H1 (cell line): ENCODE results near the gene PUSL1. TPM values are rescaled to one million over a fixed set of nuclear protein-coding genes. Genes with fewer than 3 reads are reported as not detected.

Experiments used
- CTCF ChIA-PET: fragments of 300-600 bp; sonication (Branson Sonifier 250); formaldehyde crosslinking; loops from one replicate; lab custom pipeline; 2021; ENCODE audit not compliant: partially characterized antibody; lab: Charles Lee
- POLR2A ChIA-PET: fragments of 300-600 bp; sonication (Branson Sonifier 250); formaldehyde crosslinking; loops from one replicate; lab custom pipeline; 2021; ENCODE audit warnings: inconsistent platforms; ENCODE audit not compliant: partially characterized antibody; lab: Charles Lee
- DNase-seq, 2 experiments: peaks; one replicate each; pipeline versions ENCODE4 v3.0.0 to v3.0.0-alpha.2; 2010 to 2022; ENCODE audit warnings: low spot score in 2 of 2, low read depth in 1 of 2, mixed read lengths in 1 of 2
- FAIRE-seq: peaks from 2 replicates; lab custom pipeline; 2011; peaks lifted over from hg19 to GRCh38; lab: Jason Lieb, UNC
- H2AFZ ChIP-seq: 2 replicates; pipeline ENCODE4 v1.8.1; 2012; ENCODE audit warnings: low read length, inconsistent platforms
- H2AK5ac ChIP-seq: 2 replicates; pipeline ENCODE4 v1.6.1; 2013; ENCODE audit warnings: low read depth, low read length
- H2BK120ac ChIP-seq: replicated peaks from 2 replicates; pipeline ENCODE3; 2013; ENCODE audit warnings: low read depth, low read length, inconsistent platforms
- H2BK12ac ChIP-seq: 2 replicates; pipeline ENCODE4 v1.6.1; 2013; ENCODE audit warnings: low read depth, low read length
- H2BK15ac ChIP-seq: 2 replicates; pipeline ENCODE4 v1.6.1; 2013; ENCODE audit warnings: low read length
- H2BK20ac ChIP-seq: 2 replicates; pipeline ENCODE4 v1.6.1; 2013; ENCODE audit warnings: low read length
- H2BK5ac ChIP-seq: 2 replicates; pipeline ENCODE4 v1.6.1; 2013; ENCODE audit warnings: low read depth, low read length
- H3K14ac ChIP-seq: 2 replicates; pipeline ENCODE4 v1.6.1; 2013; ENCODE audit warnings: inconsistent platforms; ENCODE audit not compliant: insufficient read length
- H3K18ac ChIP-seq: 2 replicates; pipeline ENCODE4 v1.6.1; 2013; ENCODE audit warnings: low read length; ENCODE audit errors: extremely low read depth
- H3K23ac ChIP-seq: 2 replicates; pipeline ENCODE4 v1.6.1; 2013; ENCODE audit warnings: inconsistent platforms; ENCODE audit not compliant: insufficient read length
- H3K23me2 ChIP-seq: 2 replicates; pipeline ENCODE4 v1.6.1; 2013; ENCODE audit warnings: low read depth, low read length
- H3K27ac ChIP-seq: 2 replicates; pipeline ENCODE4 v1.6.1; 2011; ENCODE audit warnings: low read depth, low read length, inconsistent platforms
- H3K27me3 ChIP-seq, 4 experiments: replicated peaks in 1 of 4; 1 replicate in 1 of 4; 2 replicates in 3 of 4; pipeline versions ENCODE4 v1.6.1 to v1.8.1; 2011 to 2013; ENCODE audit warnings: low read length in 3 of 4, mild to moderate bottlenecking in 3 of 4, inconsistent platforms in 2 of 4, mixed read lengths in 2 of 4, moderate library complexity in 1 of 4; ENCODE audit not compliant: control insufficient read depth in 3 of 4, insufficient read depth in 3 of 4; ENCODE audit errors: extremely low read depth in 1 of 4
- H3K36me3 ChIP-seq, 4 experiments: 2 replicates each; pipeline versions ENCODE4 v1.6.1 to v1.8.1; 2011 to 2013; ENCODE audit warnings: mild to moderate bottlenecking in 4 of 4, low read length in 3 of 4, moderate library complexity in 2 of 4, control low read depth in 1 of 4, inconsistent platforms in 1 of 4; ENCODE audit not compliant: insufficient read depth in 4 of 4, control insufficient read depth in 2 of 4
- H3K4ac ChIP-seq: replicated peaks from 2 replicates; pipeline ENCODE3; 2013; ENCODE audit warnings: low read length, low read depth, mixed read lengths, inconsistent platforms; ENCODE audit not compliant: insufficient read length
- H3K4me1 ChIP-seq, 4 experiments: replicated peaks in 1 of 4; 1 replicate in 1 of 4; 2 replicates in 3 of 4; pipeline versions ENCODE4 v1.6.1 to v1.8.1; 2011 to 2013; ENCODE audit warnings: low read length in 3 of 4, inconsistent platforms in 2 of 4, mixed read lengths in 1 of 4; ENCODE audit not compliant: insufficient read depth in 4 of 4, control insufficient read depth in 3 of 4
- H3K4me2 ChIP-seq, 2 experiments: 2 replicates each; pipeline versions ENCODE4 v1.6.1 to v1.8.1; 2011 to 2013; ENCODE audit warnings: low read depth in 2 of 2, low read length in 2 of 2, control low read depth in 1 of 2, inconsistent platforms in 1 of 2, mild to moderate bottlenecking in 1 of 2; ENCODE audit not compliant: insufficient read depth in 1 of 2
- H3K4me3 ChIP-seq, 4 experiments: fragments of 200-600, 300-600 bp in 1 of 4; sonication (generic), shearing (Covaris generic), sonication (Bioruptor Twin) in 1 of 4; 2 replicates each; pipeline versions ENCODE4 v1.5.1 to v1.8.1; 2011 to 2016; ENCODE audit warnings: low read length in 4 of 4, low read depth in 3 of 4, control low read depth in 2 of 4, inconsistent platforms in 2 of 4, mild to moderate bottlenecking in 2 of 4, mixed read lengths in 1 of 4, moderate library complexity in 1 of 4; ENCODE audit not compliant: insufficient read depth in 2 of 4; ENCODE audit errors: extremely low read depth in 1 of 4
- H3K56ac ChIP-seq: replicated peaks from 2 replicates; pipeline ENCODE3; 2013; ENCODE audit warnings: low read depth, mild to moderate bottlenecking, mixed read lengths, low read length, inconsistent platforms; ENCODE audit not compliant: insufficient read length
- H3K79me1 ChIP-seq: 2 replicates; pipeline ENCODE4 v1.6.1; 2013; ENCODE audit warnings: low read depth, low read length, control low read depth
- H3K79me2 ChIP-seq, 2 experiments: 2 replicates each; pipeline versions ENCODE4 v1.6.1 to v1.8.1; 2012 to 2013; ENCODE audit warnings: low read length in 2 of 2, mild to moderate bottlenecking in 2 of 2, inconsistent platforms in 1 of 2; ENCODE audit not compliant: insufficient read depth in 2 of 2, control insufficient read depth in 1 of 2
- H3K9ac ChIP-seq, 4 experiments: replicated peaks in 1 of 4; 1 replicate in 1 of 4; 2 replicates in 3 of 4; pipeline versions ENCODE4 v1.6.1 to v1.8.1; 2011 to 2013; ENCODE audit warnings: low read depth in 3 of 4, low read length in 3 of 4, control low read depth in 2 of 4, mild to moderate bottlenecking in 2 of 4, moderate library complexity in 2 of 4, inconsistent platforms in 1 of 4; ENCODE audit errors: extremely low read depth in 1 of 4
- H3K9me3 ChIP-seq, 2 experiments: 2 replicates each; pipeline versions ENCODE4 v1.6.1 to v1.8.1; 2012 to 2013; ENCODE audit warnings: mild to moderate bottlenecking in 2 of 2, moderate library complexity in 2 of 2, control low read depth in 1 of 2, inconsistent platforms in 1 of 2, low read depth in 1 of 2, low read length in 1 of 2, mixed read lengths in 1 of 2; ENCODE audit not compliant: insufficient read depth in 2 of 2
- H4K20me1 ChIP-seq, 2 experiments: replicated peaks in 1 of 2; 2 replicates each; pipeline versions ENCODE3 to v1.8.1; 2011 to 2013; ENCODE audit warnings: inconsistent platforms in 2 of 2, low read length in 2 of 2, mild to moderate bottlenecking in 1 of 2; ENCODE audit not compliant: insufficient read depth in 2 of 2, control insufficient read depth in 1 of 2
- H4K5ac ChIP-seq: 2 replicates; pipeline ENCODE4 v1.6.1; 2013; ENCODE audit warnings: low read length, low read depth, mixed read lengths, inconsistent platforms; ENCODE audit not compliant: insufficient read length
- H4K8ac ChIP-seq: 2 replicates; pipeline ENCODE4 v1.8.0; 2013; ENCODE audit warnings: mild to moderate bottlenecking, moderate library complexity, low read length, inconsistent platforms; ENCODE audit not compliant: insufficient read depth; ENCODE audit errors: extremely low read depth
- H4K91ac ChIP-seq: replicated peaks from 2 replicates; pipeline ENCODE3; 2013; ENCODE audit warnings: low read length, mixed read lengths, inconsistent platforms; ENCODE audit not compliant: insufficient read length
- ASH2L ChIP-seq: fragments of 200-600, 300-600 bp; sonication (generic); IDR thresholded peaks from one replicate; pipeline ENCODE4 v1.7.1; 2017; ENCODE audit warnings: low read length
- CBX8 ChIP-seq: fragments of 300-800, 300-1000 bp; sonication (generic); IDR thresholded peaks from 2 replicates; pipeline ENCODE4 v1.7.1; 2016; ENCODE audit warnings: low read depth, low read length, borderline replicate concordance
- CREB1 ChIP-seq: IDR thresholded peaks from 2 replicates; pipeline ENCODE4 v1.6.1; 2012; ENCODE audit warnings: inconsistent platforms
- NANOG ChIP-seq: IDR thresholded peaks from 2 replicates; pipeline ENCODE4 v1.6.1; 2011; ENCODE audit warnings: low read length, low read depth, mild to moderate bottlenecking, inconsistent platforms; ENCODE audit not compliant: insufficient read depth, poor library complexity, severe bottlenecking
- POU5F1 ChIP-seq: IDR thresholded peaks from 2 replicates; pipeline ENCODE4 v1.6.1; 2011; ENCODE audit warnings: low read depth, mild to moderate bottlenecking, low read length, moderate library complexity
- SP2 ChIP-seq: IDR thresholded peaks from 2 replicates; pipeline ENCODE4 v1.6.1; 2012; ENCODE audit warnings: mild to moderate bottlenecking, low read length, inconsistent platforms
- WGBS, 2 experiments: shearing (Covaris generic) in 1 of 2; methylation state at CpG; one replicate each; pipeline versions ENCODE4 v1.1.6 to v1.1.7; 2013 to 2015; ENCODE audit warnings: low lambda C conversion rate in 2 of 2, mixed read lengths in 2 of 2, inconsistent platforms in 1 of 2, low coverage in 1 of 2, missing lambda C conversion rate in 1 of 2; ENCODE audit not compliant: insufficient replicate concordance in 2 of 2, insufficient coverage in 1 of 2, insufficient read length in 1 of 2; ENCODE audit errors: extremely low coverage in 1 of 2, missing lambda C conversion rate in 1 of 2; 5-methylcytosine and 5-hydroxymethylcytosine counted together
- polyA plus RNA-seq, 7 experiments: library from polyadenylated mRNA; depleted of rRNA in 3 of 7; stranded (reverse) in 5 of 7; unstranded in 2 of 7; fragments of >200 nt in 5 of 7; fragments of 200-250 nt in 2 of 7; gene quantifications; 1 replicate in 5 of 7; 2 replicates in 1 of 7; 4 replicates in 1 of 7; pipeline versions ENCODE4 v1.2.1 to v1.2.3, GENCODE V29; 2011 to 2013; ENCODE audit warnings: missing spikeins in 2 of 7, mixed read lengths in 2 of 7
- total RNA-seq: library from RNA; stranded (reverse); fragmentation: NEBNext Ultra II Directional; extraction: Animal tissue kit (Norgen Biotek cat#: 25700); gene quantifications from 2 replicates; pipeline ENCODE4 v1.2.1, GENCODE V29; 2021
- TF ChIP-seq, protein P1 (sequence below), 3 experiments: IDR thresholded peaks; 1 replicate in 2 of 3; 2 replicates in 1 of 3; pipeline versions ENCODE4 v1.5.1 to v1.6.1; 2011; ENCODE audit warnings: low read length in 3 of 3, mild to moderate bottlenecking in 3 of 3, inconsistent platforms in 2 of 3, low read depth in 1 of 3, moderate library complexity in 1 of 3; ENCODE audit not compliant: insufficient read depth in 1 of 3; ENCODE audit errors: control extremely low read depth in 1 of 3
- TF ChIP-seq, protein P2 (sequence below): IDR thresholded peaks from 2 replicates; pipeline ENCODE4 v1.6.1; 2011; ENCODE audit warnings: low read length, improper control_type of control experiment

PUSL1 gene
- total and polyA plus RNA-seq, 2 of the 8 experiments (the other 6 are each of a cell fraction or from before 2014, with no cell fraction given) = 38.8 to 87.4 TPM

DNA sequence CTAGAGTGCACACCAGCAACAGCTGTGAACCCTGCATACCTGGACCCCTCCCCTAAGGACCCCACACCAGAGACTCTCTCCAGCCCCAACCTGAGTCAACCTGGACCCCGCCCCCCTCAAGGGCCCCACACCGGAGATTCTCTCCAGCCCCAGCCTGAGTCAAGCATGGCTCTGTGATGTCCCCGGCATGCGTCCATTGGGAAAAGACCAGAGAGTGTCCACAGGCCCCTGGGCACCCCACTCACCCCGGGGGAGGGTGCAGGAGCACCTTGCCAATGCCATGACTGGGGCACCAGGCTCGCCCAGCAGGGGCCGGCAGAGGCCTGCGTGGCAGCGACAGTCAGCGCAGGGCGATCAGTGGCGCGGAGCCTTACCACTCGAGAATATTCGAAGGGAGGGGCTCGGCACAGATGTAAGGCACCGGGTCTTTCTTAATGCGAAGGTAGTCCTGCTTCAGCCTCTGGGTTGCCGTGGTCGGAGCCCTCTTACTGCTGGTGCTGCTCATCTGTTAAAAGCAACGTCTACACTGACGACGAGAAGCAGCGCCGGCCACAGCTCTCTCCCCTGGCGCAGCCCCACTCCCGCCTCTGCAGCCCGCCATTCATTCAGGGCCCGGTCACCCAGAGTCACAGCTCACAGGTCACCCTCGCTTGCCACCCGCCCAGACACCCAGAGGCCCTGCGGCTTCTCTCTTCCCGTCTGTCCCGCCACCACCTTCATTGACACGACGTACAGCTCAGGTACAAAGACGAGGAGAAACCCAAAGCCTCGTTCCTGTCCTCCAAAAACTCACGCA is 40.7 kb upstream of the PUSL1 start:
- H3K27ac ChIP-seq = no peak overlapping the region
- peaks cover 0 to 5% (median 5%) of the 10 kb centered on the region in 4 experiments; a peak in 5 of 7 replicates for H3K4me1 ChIP-seq
- no peak overlapping the region for H2BK20ac ChIP-seq
- H3K18ac ChIP-seq = no peak overlapping the region
- no peak for DNase-seq
- H2BK120ac ChIP-seq = no peak overlapping the region
- WGBS, 2 experiments = 96% methylated on average over 37 of the region's 39 CpGs; no CpG with 5 or more reads in 1 of the 2 experiments
- H3K14ac ChIP-seq = no peak overlapping the region
- peaks cover 12 to 44% of the 10 kb centered on the region in 2 experiments; a peak in 3 of 4 replicates for H3K79me2 ChIP-seq
- ChIA-PET CTCF (interaction anchor here (0.8 to 1.6 kb wide), 7 partner anchors 13 to 145 kb away, joined by 3 to 6 read pairs (median 4); no protein-coding TSS in a partner anchor), POLR2A (interaction anchor here (0.7 to 0.9 kb wide), 2 partner anchors 11 to 14 kb away, joined by 3 read pairs; no protein-coding TSS in a partner anchor)
- H4K91ac ChIP-seq = no peak overlapping the region
- H3K23me2 ChIP-seq = peaks cover 4% of the 10 kb centered on the region; the same call in 1 of the 2 replicates
- H3K4me2 ChIP-seq = no peak overlapping the region
- no peak overlapping the region for H2AFZ ChIP-seq
- H3K23ac ChIP-seq = no peak overlapping the region
- H4K8ac ChIP-seq = no peak overlapping the region
- no peak overlapping the region for H3K9ac ChIP-seq
- no peaks in the 10 kb centered on the region for H3K9me3 ChIP-seq
- H3K79me1 ChIP-seq = peaks cover 35% of the 10 kb centered on the region
- H4K5ac ChIP-seq = no peak overlapping the region
- no peak overlapping the region for H2BK12ac ChIP-seq
- H3K4ac ChIP-seq = no peak overlapping the region
- H2BK15ac ChIP-seq = no peak overlapping the region
- no peaks in the 10 kb centered on the region for H3K27me3 ChIP-seq
- H3K56ac ChIP-seq = no peak overlapping the region
- peaks cover 16 to 41% of the 10 kb centered on the region in 2 experiments for H4K20me1 ChIP-seq
- H3K36me3 ChIP-seq = peaks cover 11 to 26% (median 15%) of the 10 kb centered on the region in 4 experiments
- no peak overlapping the region for H2BK5ac ChIP-seq
- H2AK5ac ChIP-seq = no peak overlapping the region
- H3K4me3 ChIP-seq = no peak overlapping the region
- FAIRE-seq = no peak
- no peak for TF ChIP-seq CBX8
- TF ChIP-seq ASH2L = no peak
- TF ChIP-seq NANOG = no peak
- TF ChIP-seq, protein P1, sequence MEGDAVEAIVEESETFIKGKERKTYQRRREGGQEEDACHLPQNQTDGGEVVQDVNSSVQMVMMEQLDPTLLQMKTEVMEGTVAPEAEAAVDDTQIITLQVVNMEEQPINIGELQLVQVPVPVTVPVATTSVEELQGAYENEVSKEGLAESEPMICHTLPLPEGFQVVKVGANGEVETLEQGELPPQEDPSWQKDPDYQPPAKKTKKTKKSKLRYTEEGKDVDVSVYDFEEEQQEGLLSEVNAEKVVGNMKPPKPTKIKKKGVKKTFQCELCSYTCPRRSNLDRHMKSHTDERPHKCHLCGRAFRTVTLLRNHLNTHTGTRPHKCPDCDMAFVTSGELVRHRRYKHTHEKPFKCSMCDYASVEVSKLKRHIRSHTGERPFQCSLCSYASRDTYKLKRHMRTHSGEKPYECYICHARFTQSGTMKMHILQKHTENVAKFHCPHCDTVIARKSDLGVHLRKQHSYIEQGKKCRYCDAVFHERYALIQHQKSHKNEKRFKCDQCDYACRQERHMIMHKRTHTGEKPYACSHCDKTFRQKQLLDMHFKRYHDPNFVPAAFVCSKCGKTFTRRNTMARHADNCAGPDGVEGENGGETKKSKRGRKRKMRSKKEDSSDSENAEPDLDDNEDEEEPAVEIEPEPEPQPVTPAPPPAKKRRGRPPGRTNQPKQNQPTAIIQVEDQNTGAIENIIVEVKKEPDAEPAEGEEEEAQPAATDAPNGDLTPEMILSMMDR (IDR thresholded peaks at IDR 0.05; ENCODE audit: control extremely low read depth in 1 of 3, insufficient read depth in 1 of 3, low read depth in 1 of 3, low read length in 3 of 3) = no peak
- TF ChIP-seq, protein P2, sequence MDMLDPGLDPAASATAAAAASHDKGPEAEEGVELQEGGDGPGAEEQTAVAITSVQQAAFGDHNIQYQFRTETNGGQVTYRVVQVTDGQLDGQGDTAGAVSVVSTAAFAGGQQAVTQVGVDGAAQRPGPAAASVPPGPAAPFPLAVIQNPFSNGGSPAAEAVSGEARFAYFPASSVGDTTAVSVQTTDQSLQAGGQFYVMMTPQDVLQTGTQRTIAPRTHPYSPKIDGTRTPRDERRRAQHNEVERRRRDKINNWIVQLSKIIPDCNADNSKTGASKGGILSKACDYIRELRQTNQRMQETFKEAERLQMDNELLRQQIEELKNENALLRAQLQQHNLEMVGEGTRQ = no peak
- no peak for TF ChIP-seq SP2
- no peak for TF ChIP-seq CREB1
- TF ChIP-seq POU5F1 = no peak
